ENCODE results near the gene GNPDA2.

GNPDA2 gene

GRCh38 chr4:44678094-44679041 is 48.0 kb downstream of the GNPDA2 start, which contains the start of gene GUF1:
GUF1 (plus strand) TSS chr4:44678420; CDS start chr4:44678623, 203 bp downstream.
- peak; percentile 86 for DNase-seq

GRCh38 chr4:44675366-44675765 is 51.0 kb downstream of the GNPDA2 start:
- no peak for DNase-seq

- DNase-seq, result no peak
Observed at GRCh38 chr4:44674471-44674870, 51.9 kb downstream of the GNPDA2 start.

- DNase-seq, result no peak
Observed at GRCh38 chr4:44671636-44672035, 54.7 kb downstream of the GNPDA2 start.

GRCh38 chr4:44670506-44671199 is 55.7 kb downstream of the GNPDA2 start:
- no peak for DNase-seq

GRCh38 chr4:44668526-44668925 is 57.8 kb downstream of the GNPDA2 start:
- no peak for DNase-seq

GRCh38 chr4:44663539-44664263 is 62.7 kb downstream of the GNPDA2 start:
- no peak for DNase-seq

- no peak for DNase-seq
Observed at GRCh38 chr4:44662623-44663005, 63.7 kb downstream of the GNPDA2 start.

- DNase-seq, result no peak
Observed at GRCh38 chr4:44661940-44662622, 64.3 kb downstream of the GNPDA2 start.

GRCh38 chr4:44660396-44660795 is 66.0 kb downstream of the GNPDA2 start:
- no peak for DNase-seq

- DNase-seq, result no peak
Observed at GRCh38 chr4:44652002-44652401, 74.4 kb downstream of the GNPDA2 start.
